Fibroblast of lung (primary cell): ENCODE measurements around the gene MTHFR. TPM values are rescaled to one million over a fixed set of nuclear protein-coding genes. Genes with fewer than 3 reads are reported as not detected.
"Not testable (repeated sequence)": the region's sequence is repeated elsewhere in the genome, so short reads cannot be mapped to it uniquely, and the experiment has no call there.

Experiments
- DNase-seq, 2 donors: peaks; one replicate each; pipeline versions ENCODE4 v3.0.0 to v3.0.0-alpha.2; 2010; ENCODE audit warnings: low read depth in 2 of 2
- H2AFZ ChIP-seq: 2 replicates; pipeline ENCODE4 v1.5.1; 2012; ENCODE audit warnings: low read length, control low read depth, inconsistent platforms
- H3K27ac ChIP-seq: 2 replicates; pipeline ENCODE4 v1.5.1; 2011; ENCODE audit warnings: low read length, control low read depth; ENCODE audit not compliant: insufficient read depth
- H3K27me3 ChIP-seq: 2 replicates; pipeline ENCODE4 v1.5.1; 2011; ENCODE audit warnings: mild to moderate bottlenecking, low read length; ENCODE audit not compliant: control insufficient read depth, insufficient read depth
- H3K36me3 ChIP-seq: 2 replicates; pipeline ENCODE4 v1.5.1; 2011; ENCODE audit warnings: low read length; ENCODE audit not compliant: control insufficient read depth, insufficient read depth
- H3K4me1 ChIP-seq: 2 replicates; pipeline ENCODE4 v1.5.1; 2011; ENCODE audit warnings: low read length; ENCODE audit not compliant: control insufficient read depth, insufficient read depth; ENCODE audit errors: extremely low read depth
- H3K4me2 ChIP-seq: 2 replicates; pipeline ENCODE4 v1.5.1; 2011; ENCODE audit warnings: low read length, control low read depth; ENCODE audit not compliant: insufficient read depth; ENCODE audit errors: extremely low read depth
- H3K4me3 ChIP-seq, 4 experiments: fragments of 200-600 bp in 1 of 4; sonication (generic) in 1 of 4; replicated peaks in 1 of 4; 2 replicates each; pipeline ENCODE4 v1.5.1; 2011 to 2016; ENCODE audit warnings: low read length in 4 of 4, low read depth in 3 of 4, mild to moderate bottlenecking in 3 of 4, control low read depth in 2 of 4, inconsistent platforms in 1 of 4, mixed read lengths in 1 of 4; ENCODE audit not compliant: insufficient read depth in 1 of 4; ENCODE audit errors: control extremely low read depth in 1 of 4
- H3K79me2 ChIP-seq: 2 replicates; pipeline ENCODE4 v1.5.1; 2012; ENCODE audit warnings: mild to moderate bottlenecking, low read length, inconsistent platforms; ENCODE audit not compliant: control insufficient read depth, insufficient read depth
- H3K9ac ChIP-seq: 2 replicates; pipeline ENCODE4 v1.5.1; 2011; ENCODE audit warnings: mild to moderate bottlenecking, low read length, control low read depth; ENCODE audit not compliant: insufficient read depth
- H3K9me3 ChIP-seq: 2 replicates; pipeline ENCODE4 v1.5.1; 2012; ENCODE audit warnings: low read depth, low read length; ENCODE audit not compliant: control insufficient read depth, insufficient read depth
- H4K20me1 ChIP-seq: 2 replicates; pipeline ENCODE4 v1.5.1; 2011; ENCODE audit warnings: low read length; ENCODE audit not compliant: control insufficient read depth, insufficient read depth; ENCODE audit errors: extremely low read depth
- EZH2 ChIP-seq: IDR thresholded peaks from 2 replicates; pipeline ENCODE4 v1.5.1; 2012; ENCODE audit warnings: low read length, control low read depth, mild to moderate bottlenecking; ENCODE audit errors: missing control alignments
- polyA plus RNA-seq, 2 donors: library from polyadenylated mRNA; depleted of rRNA in 1 of 2; stranded (reverse) in 1 of 2; unstranded in 1 of 2; fragments of >200 nt; gene quantifications; 2 replicates each; pipeline ENCODE4 v1.2.1, GENCODE V29; 2011 to 2012; ENCODE audit warnings: missing spikeins in 1 of 2
- total RNA-seq: library from RNA; depleted of rRNA; stranded (reverse); fragments of >200 nt; gene quantifications from 2 replicates; pipeline ENCODE4 v1.2.1, GENCODE V29; 2014
- TF ChIP-seq, protein P1 (sequence below), 2 donors: IDR thresholded peaks in 1 of 2; conservative IDR thresholded peaks in 1 of 2; 1 replicate in 1 of 2; 2 replicates in 1 of 2; pipeline ENCODE4 v1.5.1; 2011 to 2012; ENCODE audit warnings: low read length in 2 of 2, control low read depth in 1 of 2, inconsistent platforms in 1 of 2, low read depth in 1 of 2, mild to moderate bottlenecking in 1 of 2

Gene MTHFR
- total and polyA plus RNA-seq, 2 donors (not counting 1 experiment from before 2014, with no cell fraction given) = 16.3 to 87.4 TPM

DNA sequence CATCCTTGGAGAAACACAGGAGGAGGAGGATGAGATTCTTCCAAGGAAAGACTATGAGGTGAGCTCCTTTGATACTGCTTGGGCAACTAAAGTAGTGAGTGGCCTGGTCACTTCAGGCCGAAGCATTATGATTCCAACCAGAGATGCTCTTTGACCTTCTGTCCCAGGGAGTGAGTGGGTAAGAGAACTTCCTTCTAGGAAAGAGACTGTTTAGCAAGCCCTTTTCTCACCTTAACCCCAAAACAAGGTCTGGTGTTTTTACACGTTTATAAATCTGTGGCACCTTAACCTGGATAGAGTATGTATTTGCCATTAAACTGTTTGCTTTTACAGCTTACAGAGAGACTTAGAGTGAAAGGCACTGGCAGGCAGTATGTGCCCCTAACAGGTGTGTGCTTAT is 1.4 kb upstream of the MTHFR start:
- H4K20me1 ChIP-seq = no peaks in the 10 kb centered on the region
- H3K4me1 ChIP-seq = peaks cover 7% of the 10 kb centered on the region
- peaks cover 1% of the 10 kb centered on the region for H3K36me3 ChIP-seq
- peak overlapping the region; percentile 82 for H3K27ac ChIP-seq
- H3K9ac ChIP-seq = no peak overlapping the region
- H3K4me3 ChIP-seq = peak overlapping the region; percentile 79 to 99 (median 86)
- peaks cover 54% of the 10 kb centered on the region for H3K79me2 ChIP-seq
- H3K27me3 ChIP-seq = no peaks in the 10 kb centered on the region
- H2AFZ ChIP-seq = no peak overlapping the region
- peak overlapping the region; percentile 100 for H3K4me2 ChIP-seq
- DNase-seq = no peak
- no peaks in the 10 kb centered on the region for H3K9me3 ChIP-seq
- TF ChIP-seq EZH2 = no peak
- TF ChIP-seq, protein P1, sequence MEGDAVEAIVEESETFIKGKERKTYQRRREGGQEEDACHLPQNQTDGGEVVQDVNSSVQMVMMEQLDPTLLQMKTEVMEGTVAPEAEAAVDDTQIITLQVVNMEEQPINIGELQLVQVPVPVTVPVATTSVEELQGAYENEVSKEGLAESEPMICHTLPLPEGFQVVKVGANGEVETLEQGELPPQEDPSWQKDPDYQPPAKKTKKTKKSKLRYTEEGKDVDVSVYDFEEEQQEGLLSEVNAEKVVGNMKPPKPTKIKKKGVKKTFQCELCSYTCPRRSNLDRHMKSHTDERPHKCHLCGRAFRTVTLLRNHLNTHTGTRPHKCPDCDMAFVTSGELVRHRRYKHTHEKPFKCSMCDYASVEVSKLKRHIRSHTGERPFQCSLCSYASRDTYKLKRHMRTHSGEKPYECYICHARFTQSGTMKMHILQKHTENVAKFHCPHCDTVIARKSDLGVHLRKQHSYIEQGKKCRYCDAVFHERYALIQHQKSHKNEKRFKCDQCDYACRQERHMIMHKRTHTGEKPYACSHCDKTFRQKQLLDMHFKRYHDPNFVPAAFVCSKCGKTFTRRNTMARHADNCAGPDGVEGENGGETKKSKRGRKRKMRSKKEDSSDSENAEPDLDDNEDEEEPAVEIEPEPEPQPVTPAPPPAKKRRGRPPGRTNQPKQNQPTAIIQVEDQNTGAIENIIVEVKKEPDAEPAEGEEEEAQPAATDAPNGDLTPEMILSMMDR (conservative IDR thresholded peaks at IDR 0.05 in 1 of 2, IDR thresholded peaks at IDR 0.05 in 1 of 2; ENCODE audit: low read depth in 1 of 2, low read length in 2 of 2) = no peak

DNA sequence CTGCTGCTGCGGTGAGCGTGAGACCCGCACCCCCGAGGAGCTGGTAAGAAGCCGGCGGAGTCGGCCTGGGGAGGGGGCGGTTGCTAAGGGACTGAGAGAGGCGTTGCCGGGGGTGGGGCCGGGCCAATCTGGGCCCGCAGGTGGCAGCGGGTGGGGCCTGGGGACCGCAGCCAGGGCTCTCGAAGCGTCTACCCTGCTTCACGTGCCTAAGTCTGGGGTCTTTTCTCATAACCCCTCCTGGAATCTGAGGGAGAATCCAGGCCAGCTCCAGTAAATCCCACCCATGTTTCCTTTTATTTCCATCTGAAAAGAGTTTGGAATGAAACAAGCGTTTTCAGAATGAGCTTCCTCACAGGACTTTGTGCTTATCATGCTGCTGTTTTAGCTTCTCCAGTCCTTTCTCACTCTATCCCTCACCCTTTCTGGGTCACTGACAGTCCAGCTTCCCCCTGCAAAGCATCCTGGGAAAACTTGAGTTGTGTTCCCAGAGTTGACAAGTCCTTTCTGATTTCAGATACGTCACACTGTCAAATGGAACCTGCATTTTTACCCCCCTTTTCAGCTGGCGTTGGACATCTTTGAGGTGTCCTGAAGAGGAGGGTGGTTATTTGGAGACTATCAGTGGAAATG is 658 bp upstream of the MTHFR start:
- Histone ChIP-seq H3K9ac (peak overlapping the region; percentile 77), H4K20me1 (no peaks in the 10 kb centered on the region), H3K4me3 (peak overlapping the region; percentile 79 to 99 (median 86)), H3K4me1 (peaks cover 7% of the 10 kb centered on the region), H2AFZ (peak overlapping the region; percentile 69), H3K36me3 (peaks cover 1% of the 10 kb centered on the region), H3K4me2 (peak overlapping the region; percentile 100), H3K9me3 (no peaks in the 10 kb centered on the region), H3K79me2 (peaks cover 56% of the 10 kb centered on the region), H3K27me3 (no peaks in the 10 kb centered on the region), H3K27ac (peak overlapping the region; percentile 82)
- TF ChIP-seq, protein P1 (conservative IDR thresholded peaks at IDR 0.05 in 1 of 2, IDR thresholded peaks at IDR 0.05 in 1 of 2; ENCODE audit: low read depth in 1 of 2, low read length in 2 of 2) = no peak
- no peak for TF ChIP-seq EZH2
- DNase-seq = peak in 1 of 2 donors; percentile 24

DNA sequence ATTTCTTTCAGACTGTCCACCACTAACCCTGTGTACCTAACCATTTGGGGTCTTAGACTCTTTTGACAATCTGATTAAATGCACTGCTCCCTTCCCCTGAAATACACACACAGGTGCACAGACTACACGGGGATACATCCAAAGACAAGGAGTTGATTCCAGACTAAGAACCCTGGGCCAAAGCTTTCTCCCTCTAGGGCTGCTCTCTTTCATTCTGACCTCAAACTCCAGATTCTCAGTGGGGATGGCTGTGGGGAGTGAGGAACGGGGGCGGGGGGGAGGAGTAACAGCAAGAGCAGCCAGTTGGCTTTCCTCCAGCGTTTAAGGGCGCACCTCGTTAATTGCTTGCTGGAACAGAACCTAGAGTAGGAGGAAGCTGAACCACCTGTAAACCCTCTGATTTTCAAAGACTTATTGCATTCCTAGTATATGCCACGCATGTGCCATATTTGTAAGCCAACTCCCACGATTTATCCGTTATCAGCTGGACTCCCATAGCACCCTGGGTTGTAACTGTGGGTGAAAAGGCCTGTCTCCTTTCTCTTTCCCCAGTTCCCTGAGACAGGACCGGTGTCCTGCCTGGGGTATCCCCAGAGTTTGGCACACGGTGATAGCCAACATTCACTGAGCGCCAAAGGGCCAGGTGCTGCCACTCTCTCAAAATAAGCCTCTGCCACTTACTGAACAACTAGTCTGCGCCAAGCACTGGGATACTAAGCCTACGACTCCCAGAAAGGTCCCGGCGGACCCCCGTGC is 920 bp downstream of the MTHFR start:
- Histone ChIP-seq H3K27me3 (no peaks in the 10 kb centered on the region), H3K4me2 (peak overlapping the region; percentile 92), H3K36me3 (peaks cover 12% of the 10 kb centered on the region), H3K4me1 (peaks cover 7% of the 10 kb centered on the region), H4K20me1 (no peaks in the 10 kb centered on the region), H2AFZ (no peak overlapping the region), H3K27ac (peak overlapping the region; percentile 92), H3K9me3 (no peaks in the 10 kb centered on the region), H3K79me2 (peaks cover 54% of the 10 kb centered on the region), H3K4me3 (peak overlapping the region; percentile 45 to 87 (median 59)), H3K9ac (peak overlapping the region; percentile 83)
- peak; percentile 63 to 74 for DNase-seq
- TF ChIP-seq EZH2 = no peak
- TF ChIP-seq, protein P1 (conservative IDR thresholded peaks at IDR 0.05 in 1 of 2, IDR thresholded peaks at IDR 0.05 in 1 of 2; ENCODE audit: low read depth in 1 of 2, low read length in 2 of 2) = no peak

DNA sequence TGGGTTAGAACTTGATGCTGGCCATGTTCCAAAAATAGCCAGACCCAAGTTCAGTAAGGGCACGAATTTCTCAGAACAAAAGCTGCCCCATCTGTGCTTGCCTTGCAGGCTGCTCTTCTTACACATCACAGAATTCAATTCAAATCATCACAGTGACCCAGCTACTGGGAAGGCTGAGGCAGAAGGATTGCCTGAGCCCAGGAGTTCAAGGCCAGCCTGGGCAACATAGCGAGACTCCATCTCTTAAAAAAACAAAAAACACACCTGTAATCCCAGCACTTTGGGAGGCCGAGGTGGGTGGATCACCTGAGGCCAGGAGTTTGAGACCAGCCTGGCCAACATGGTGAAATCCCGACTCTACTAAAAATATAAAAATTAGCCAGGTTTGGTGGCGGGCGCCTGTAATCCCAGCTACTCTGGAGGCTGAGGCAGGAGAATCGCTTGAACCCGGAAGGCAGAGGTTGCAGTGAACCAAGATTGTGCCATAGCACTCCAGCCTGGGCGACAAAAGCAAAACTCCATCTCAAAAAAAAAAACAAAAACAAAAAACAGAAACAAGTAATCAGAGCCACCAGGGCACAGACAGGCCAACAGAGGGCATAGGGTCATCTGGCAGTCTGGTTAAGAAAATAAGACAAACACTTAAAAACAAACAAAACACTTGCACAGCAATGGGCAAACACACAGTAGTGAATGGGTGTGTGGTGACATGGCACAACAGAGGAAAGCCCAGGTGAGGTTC is 1.7 kb downstream of the MTHFR start:
- not testable (repeated sequence) for H4K20me1 ChIP-seq, H3K4me1 ChIP-seq, H2AFZ ChIP-seq, H3K9me3 ChIP-seq, H3K27me3 ChIP-seq, DNase-seq
- Histone ChIP-seq H3K36me3 (peaks cover 10% of the 10 kb centered on the region), H3K27ac (peak overlapping the region; percentile 92), H3K4me2 (peak overlapping the region; percentile 69), H3K79me2 (peaks cover 48% of the 10 kb centered on the region), H3K4me3 (peak overlapping the region in 3 of 4 experiments; percentile 13 to 98 (median 87)), H3K9ac (peak overlapping the region; percentile 32)
